Caco-2 (cell line): ENCODE data around the gene PPP6R3. TPM values are rescaled to one million over a fixed set of nuclear protein-coding genes. Genes with fewer than 3 reads are reported as not detected.
A peak's percentile ranks its signal among the peaks of the same experiment; 100 is the strongest.

Source experiments
- BruUV-seq: library from RNA; stranded (reverse); fragments of 400-500 nt; replicated peaks from 2 replicates; lab custom pipeline; 2021; lab: Mats Ljungman, UMichigan
- CTCF ChIA-PET: fragments of 300-600 bp; sonication (Branson Sonifier 250); formaldehyde crosslinking; loops from one replicate; lab custom pipeline; 2022; ENCODE audit warnings: antibody characterized with exemption; lab: Charles Lee
- POLR2A ChIA-PET: fragments of 300-600 bp; sonication (Branson Sonifier 250); formaldehyde crosslinking; loops from one replicate; lab custom pipeline; 2022; ENCODE audit warnings: antibody characterized with exemption; lab: Charles Lee
- DNase-seq, 2 experiments: peaks; one replicate each; pipeline versions ENCODE4 v3.0.0 to v3.0.0-alpha.2; 2020 to 2022
- H3K27me3 ChIP-seq: replicated peaks from 2 replicates; pipeline ENCODE4 v1.6.0; 2011; ENCODE audit warnings: low read length; ENCODE audit not compliant: control insufficient read depth, insufficient read depth
- H3K36me3 ChIP-seq: 2 replicates; pipeline ENCODE4 v1.5.1; 2011; ENCODE audit warnings: low read length; ENCODE audit not compliant: control insufficient read depth, insufficient read depth
- H3K4me1 ChIP-seq: fragments of 250-450 bp; sonication (Bioruptor Pico); 2 replicates; pipeline ENCODE4 v1.5.1; 2020; ENCODE audit warnings: mild to moderate bottlenecking
- H3K4me3 ChIP-seq: 2 replicates; pipeline ENCODE4 v1.5.1; 2011; ENCODE audit warnings: low read depth, mild to moderate bottlenecking, control low read depth, low read length
- H3K9me3 ChIP-seq: fragments of 250-450 bp; sonication (Bioruptor Pico); 2 replicates; pipeline ENCODE4 v1.5.1; 2020; ENCODE audit warnings: mild to moderate bottlenecking, moderate library complexity
- H3K27ac Mint-ChIP-seq: one replicate; pipeline ENCODE4 v1.8.0; 2022; ENCODE audit warnings: mixed read lengths; ENCODE audit not compliant: unreplicated experiment
- H3K27me3 Mint-ChIP-seq: one replicate; pipeline ENCODE4 v1.8.0; 2022; ENCODE audit warnings: mixed read lengths; ENCODE audit not compliant: insufficient read depth, unreplicated experiment
- H3K36me3 Mint-ChIP-seq: one replicate; pipeline ENCODE4 v1.8.0; 2022; ENCODE audit warnings: mild to moderate bottlenecking, mixed read lengths; ENCODE audit not compliant: insufficient read depth, unreplicated experiment
- H3K4me1 Mint-ChIP-seq: one replicate; pipeline ENCODE4 v1.8.0; 2022; ENCODE audit warnings: low read depth, mixed read lengths; ENCODE audit not compliant: unreplicated experiment
- H3K4me3 Mint-ChIP-seq: one replicate; pipeline ENCODE4 v1.8.0; 2022; ENCODE audit warnings: mild to moderate bottlenecking, moderate library complexity, mixed read lengths; ENCODE audit not compliant: unreplicated experiment
- H3K9me3 Mint-ChIP-seq: one replicate; pipeline ENCODE4 v1.8.0; 2022; ENCODE audit warnings: mixed read lengths; ENCODE audit not compliant: unreplicated experiment
- intact Hi-C: fragments of 100-400 bp; cut with micrococcal nuclease; formaldehyde crosslinking; loops from one replicate; pipeline ENCODE4 v1.10.0; 2022; ENCODE audit not compliant: unreplicated experiment
- total RNA-seq: library from RNA; stranded (reverse); gene quantifications from 2 replicates; pipeline ENCODE4 v1.2.3, GENCODE V29; 2022
- TF ChIP-seq, protein P1 (sequence below), 2 experiments: fragments of 200-600 bp in 1 of 2; IDR thresholded peaks; 1 replicate in 1 of 2; 2 replicates in 1 of 2; pipeline versions ENCODE4 v1.5.1 to v1.8.0; 2011 to 2022; ENCODE audit warnings: antibody characterized with exemption in 1 of 2, control low read depth in 1 of 2, inconsistent platforms in 1 of 2, low read depth in 1 of 2, low read length in 1 of 2, mild to moderate bottlenecking in 1 of 2, moderate library complexity in 1 of 2; ENCODE audit not compliant: insufficient read depth in 1 of 2, severe bottlenecking in 1 of 2, unreplicated experiment in 1 of 2

The PPP6R3 gene
- total RNA-seq, 1 experiment from 2014 or later: 276 TPM

DNA sequence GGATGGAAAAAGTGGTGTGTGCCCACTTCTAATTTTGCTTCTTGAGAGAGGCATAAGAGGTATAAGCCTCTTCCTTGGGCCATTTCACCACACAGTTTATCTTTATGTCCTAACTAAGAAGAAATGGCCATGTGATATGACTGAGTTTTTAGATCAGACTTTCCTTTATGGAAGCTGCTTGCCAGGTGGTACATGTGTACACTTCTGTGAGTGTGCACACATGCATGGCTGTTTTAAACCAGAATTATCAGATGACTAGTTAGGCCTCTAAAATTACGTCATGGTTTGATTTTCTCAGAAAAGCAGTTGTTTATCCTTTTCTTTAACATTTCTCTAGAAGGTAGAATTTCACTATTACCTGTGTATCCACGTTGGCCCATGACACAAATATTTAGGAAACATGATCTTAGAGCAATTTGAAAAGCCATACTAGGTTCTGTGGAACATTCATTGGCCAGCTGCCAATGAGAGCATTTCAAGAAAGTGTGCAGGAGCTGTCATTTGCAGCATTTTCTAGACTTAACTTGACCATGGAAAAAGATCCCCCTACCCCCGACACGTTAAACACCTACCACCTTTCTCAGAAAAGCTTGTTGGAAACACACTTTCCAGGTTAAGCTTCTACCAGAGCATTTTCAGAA, 114.6 kb downstream of the PPP6R3 start:
- Histone ChIP-seq H3K36me3 (peaks cover 5% of the 10 kb centered on the region; the same call in 1 of the 2 replicates), H3K9me3 (no peaks in the 10 kb centered on the region), H3K4me3 (no peak overlapping the region), H3K4me1 (no peaks in the 10 kb centered on the region), H3K27me3 (no peaks in the 10 kb centered on the region)
- no peak overlapping the region for H3K27ac Mint-ChIP-seq
- no TSS peak for BruUV-seq
- no peak for DNase-seq
- no peak overlapping the region for H3K4me3 Mint-ChIP-seq
- intact Hi-C loops: no loop called here
- peaks cover 100% of the 10 kb centered on the region for H3K36me3 Mint-ChIP-seq
- TF ChIP-seq, protein P1, sequence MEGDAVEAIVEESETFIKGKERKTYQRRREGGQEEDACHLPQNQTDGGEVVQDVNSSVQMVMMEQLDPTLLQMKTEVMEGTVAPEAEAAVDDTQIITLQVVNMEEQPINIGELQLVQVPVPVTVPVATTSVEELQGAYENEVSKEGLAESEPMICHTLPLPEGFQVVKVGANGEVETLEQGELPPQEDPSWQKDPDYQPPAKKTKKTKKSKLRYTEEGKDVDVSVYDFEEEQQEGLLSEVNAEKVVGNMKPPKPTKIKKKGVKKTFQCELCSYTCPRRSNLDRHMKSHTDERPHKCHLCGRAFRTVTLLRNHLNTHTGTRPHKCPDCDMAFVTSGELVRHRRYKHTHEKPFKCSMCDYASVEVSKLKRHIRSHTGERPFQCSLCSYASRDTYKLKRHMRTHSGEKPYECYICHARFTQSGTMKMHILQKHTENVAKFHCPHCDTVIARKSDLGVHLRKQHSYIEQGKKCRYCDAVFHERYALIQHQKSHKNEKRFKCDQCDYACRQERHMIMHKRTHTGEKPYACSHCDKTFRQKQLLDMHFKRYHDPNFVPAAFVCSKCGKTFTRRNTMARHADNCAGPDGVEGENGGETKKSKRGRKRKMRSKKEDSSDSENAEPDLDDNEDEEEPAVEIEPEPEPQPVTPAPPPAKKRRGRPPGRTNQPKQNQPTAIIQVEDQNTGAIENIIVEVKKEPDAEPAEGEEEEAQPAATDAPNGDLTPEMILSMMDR (IDR thresholded peaks at IDR 0.05; ENCODE audit: insufficient read depth in 1 of 2, low read depth in 1 of 2, low read length in 1 of 2, severe bottlenecking in 1 of 2, unreplicated experiment in 1 of 2): no peak
- no peaks in the 10 kb centered on the region for H3K27me3 Mint-ChIP-seq
- ChIA-PET CTCF (no interaction called here), POLR2A (no interaction called here)
- peaks cover 10% of the 10 kb centered on the region for H3K4me1 Mint-ChIP-seq
- H3K9me3 Mint-ChIP-seq: no peaks in the 10 kb centered on the region

DNA sequence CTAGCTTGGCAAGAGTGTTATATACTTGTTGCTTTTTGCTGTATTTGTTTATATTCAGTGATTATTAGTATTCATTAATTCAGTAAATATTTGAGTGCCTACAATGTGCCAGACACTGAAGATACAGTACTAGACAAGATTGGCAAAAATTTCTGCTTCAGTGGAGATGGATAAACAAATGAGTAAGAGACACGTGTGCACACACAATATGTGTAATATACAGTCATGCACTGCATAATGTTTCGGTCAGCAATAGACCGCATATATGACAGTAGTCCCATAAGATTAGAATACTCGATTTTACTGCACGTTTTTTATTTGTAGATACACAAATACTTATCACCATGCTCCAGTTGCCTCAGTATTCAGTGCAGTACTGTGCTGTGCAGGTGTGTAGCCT, 118.9 kb downstream of the PPP6R3 start:
- DNase-seq: no peak
- Histone ChIP-seq H3K4me1 (no peaks in the 10 kb centered on the region), H3K36me3 (peaks cover 4% of the 10 kb centered on the region; the same call in 1 of the 2 replicates), H3K27me3 (no peaks in the 10 kb centered on the region), H3K4me3 (no peak overlapping the region), H3K9me3 (no peaks in the 10 kb centered on the region)
- peaks cover 7% of the 10 kb centered on the region for H3K4me1 Mint-ChIP-seq
- CTCF ChIA-PET: no interaction called here
- BruUV-seq: TSS peak; percentile 4
- TF ChIP-seq, protein P1 (IDR thresholded peaks at IDR 0.05; ENCODE audit: insufficient read depth in 1 of 2, low read depth in 1 of 2, low read length in 1 of 2, severe bottlenecking in 1 of 2, unreplicated experiment in 1 of 2): no peak
- POLR2A ChIA-PET: no interaction called here
- peak overlapping the region; percentile 2 for H3K27ac Mint-ChIP-seq
- no peak overlapping the region for H3K4me3 Mint-ChIP-seq
- peaks cover 97% of the 10 kb centered on the region for H3K36me3 Mint-ChIP-seq
- intact Hi-C loops: no loop called here
- no peaks in the 10 kb centered on the region for H3K27me3 Mint-ChIP-seq
- no peaks in the 10 kb centered on the region for H3K9me3 Mint-ChIP-seq

DNA sequence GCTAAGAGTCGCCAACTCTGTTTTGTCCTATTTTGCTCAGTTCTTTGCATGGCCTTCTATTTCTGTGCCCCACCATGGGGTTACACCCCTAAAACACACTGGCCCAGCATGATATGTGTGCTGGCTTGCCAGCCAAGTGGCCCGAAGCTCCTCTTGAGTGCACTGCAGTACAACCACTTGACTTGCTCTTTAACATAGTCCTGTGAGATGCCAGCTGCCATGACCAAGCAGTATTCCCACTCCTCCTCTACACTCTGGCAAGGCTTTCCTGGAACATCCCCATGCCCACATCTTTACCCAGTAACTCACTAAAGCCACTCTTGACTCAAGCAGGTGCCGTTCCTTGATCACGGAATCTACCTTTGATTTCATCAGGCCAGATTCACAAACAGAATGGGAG, 120.9 kb downstream of the PPP6R3 start:
- H3K9me3 ChIP-seq: no peaks in the 10 kb centered on the region
- 0 out of 2 replicates have a peak, but pooled peaks cover 3% of the 10 kb centered on the region for H3K36me3 ChIP-seq
- H3K27me3 ChIP-seq: no peaks in the 10 kb centered on the region
- H3K36me3 Mint-ChIP-seq: peaks cover 96% of the 10 kb centered on the region
- CTCF ChIA-PET: no interaction called here
- no TSS peak for BruUV-seq
- no peaks in the 10 kb centered on the region for H3K4me1 ChIP-seq
- H3K27me3 Mint-ChIP-seq: no peaks in the 10 kb centered on the region
- H3K4me3 Mint-ChIP-seq: no peak overlapping the region
- intact Hi-C loops: no loop called here
- peaks cover 7% of the 10 kb centered on the region for H3K4me1 Mint-ChIP-seq
- no peak overlapping the region for H3K27ac Mint-ChIP-seq
- H3K9me3 Mint-ChIP-seq: no peaks in the 10 kb centered on the region
- H3K4me3 ChIP-seq: no peak overlapping the region
- POLR2A ChIA-PET: no interaction called here
- TF ChIP-seq, protein P1 (IDR thresholded peaks at IDR 0.05; ENCODE audit: insufficient read depth in 1 of 2, low read depth in 1 of 2, low read length in 1 of 2, severe bottlenecking in 1 of 2, unreplicated experiment in 1 of 2): no peak
- DNase-seq: no peak
